ENCODE measurements around the gene MAD2L1BP.

DNA sequence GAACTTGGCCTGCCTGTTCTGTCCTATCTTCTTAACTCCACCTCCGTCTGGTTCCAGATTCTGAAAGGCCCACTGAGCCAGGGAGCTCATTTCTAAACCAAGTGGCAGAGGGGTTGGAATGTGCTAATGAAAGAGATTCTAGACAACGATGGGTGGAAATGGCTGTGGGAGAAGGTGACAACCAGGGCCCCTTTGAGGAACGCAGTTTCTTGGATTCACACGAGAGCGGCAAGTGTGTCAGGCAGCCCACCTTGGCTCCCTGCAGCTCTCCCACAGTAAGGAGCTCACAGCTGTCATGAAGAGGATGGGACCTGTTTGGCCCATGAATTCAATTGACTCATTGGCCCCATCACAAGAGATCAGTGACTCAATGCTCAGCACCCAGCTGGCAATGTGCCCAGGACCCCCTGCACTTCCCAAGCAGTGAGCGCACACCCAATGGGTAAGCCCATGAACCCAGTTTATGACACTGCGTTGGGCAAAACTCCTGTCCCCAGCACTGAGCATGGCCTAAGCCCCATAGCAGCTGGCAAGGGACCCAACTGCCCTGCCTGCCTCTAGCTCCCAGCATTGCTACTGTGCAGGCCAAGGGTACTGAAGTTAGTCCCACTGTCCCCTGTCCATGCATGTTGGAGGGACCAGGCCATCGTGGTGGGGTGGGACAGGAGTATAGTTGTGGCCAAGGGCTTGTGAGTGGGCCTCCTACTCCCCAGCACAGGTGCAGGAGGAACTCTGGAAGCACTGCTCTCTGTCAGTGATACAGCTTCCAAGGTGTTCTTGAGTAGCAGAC, 35.6 kb downstream of the MAD2L1BP start:
- TF ChIP-seq POLR2A (IDR thresholded peaks at IDR 0.05; ENCODE audit: low read depth, low read length): no peak
- no peak for TF ChIP-seq POLR2AphosphoS5 (IDR thresholded peaks at IDR 0.05; ENCODE audit: low read depth, low read length)
- TF ChIP-seq TAF1 (IDR thresholded peaks at IDR 0.05; ENCODE audit: borderline replicate concordance, low read depth, low read length): no peak

Data from GM12892 (cell line).